ENCODE results near the gene HDAC11. TPM values are rescaled to one million over a fixed set of nuclear protein-coding genes. Genes with fewer than 3 reads are reported as not detected.
A peak's percentile ranks its signal among the peaks of the same experiment; 100 is the strongest.

The HDAC11 gene
- polyA plus RNA-seq, 3 donors from 2014 or later, result 5.3 to 8.2 (median 5.4) TPM

GRCh38 chr3:13460341-13460736 is 19.8 kb upstream of the HDAC11 start:
- Mint-ChIP-seq H3K4me1 (no peaks in the 10 kb centered on the region), H3K9me3 (peaks cover 0 to 1% (median 0%) of the 10 kb centered on the region in 6 donors), H3K27me3 (ENCODE audit: low read depth in 3 of 3) (peaks cover 0 to 5% (median 4%) of the 10 kb centered on the region in 3 donors), H3K4me3 (no peak overlapping the region), H3K36me3 (no peaks in the 10 kb centered on the region), H3K27ac (no peak overlapping the region)
- no peak for DNase-seq

DNA sequence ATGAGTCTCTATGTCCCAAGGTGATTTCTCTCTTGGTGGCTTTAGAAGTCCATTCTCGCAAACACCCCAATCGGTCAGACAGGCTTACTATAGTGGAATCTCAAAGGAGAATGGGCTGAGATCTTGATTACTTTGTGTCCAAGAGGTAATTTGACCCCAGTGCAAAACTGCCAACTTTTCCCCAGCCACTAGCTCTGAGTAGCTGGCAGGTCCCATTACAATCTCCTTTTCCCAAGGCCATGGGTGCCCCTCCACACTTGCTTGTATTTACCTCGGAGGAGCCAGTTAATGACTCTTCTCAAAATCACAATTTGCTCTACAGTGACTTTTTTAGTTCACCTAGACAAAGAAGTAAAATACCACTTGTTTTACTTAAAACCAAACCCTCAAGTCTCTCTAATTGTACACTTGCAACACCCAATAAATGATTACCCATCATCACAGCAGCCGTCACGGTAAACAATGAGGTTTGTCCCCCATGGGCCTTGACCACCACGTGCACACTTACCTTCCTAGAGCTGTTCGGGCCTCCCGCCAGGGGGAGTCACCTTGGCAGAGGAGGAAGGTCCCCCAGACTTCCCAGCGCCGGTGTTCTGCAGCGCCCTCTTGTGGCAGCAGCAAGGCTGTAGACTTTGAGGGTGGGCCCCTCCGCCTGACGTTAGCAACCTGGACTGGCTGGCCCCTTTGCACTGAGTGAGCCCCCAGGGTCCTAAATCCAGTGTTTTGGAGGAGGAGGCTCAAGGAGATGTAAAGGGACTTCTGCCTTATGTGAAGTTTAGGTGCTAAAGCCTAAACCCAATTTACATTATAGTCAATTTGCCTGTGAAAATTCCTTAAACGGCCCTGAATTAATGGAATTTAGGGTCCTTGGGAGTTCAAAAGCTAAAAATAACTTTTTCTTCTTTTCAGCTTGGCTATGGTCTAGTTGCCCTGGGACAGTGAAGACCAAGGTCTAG is 18.7 kb upstream of the HDAC11 start:
- H3K4me3 Mint-ChIP-seq, result no peak overlapping the region
- H3K4me1 Mint-ChIP-seq, result no peaks in the 10 kb centered on the region
- peak; percentile 52 to 54 (median 52) for DNase-seq
- peaks cover 0 to 1% (median 0%) of the 10 kb centered on the region in 6 donors for H3K9me3 Mint-ChIP-seq
- peak overlapping the region in 1 of 6 donors; percentile 28 for H3K27ac Mint-ChIP-seq
- H3K36me3 Mint-ChIP-seq, result no peaks in the 10 kb centered on the region
- peaks cover 2 to 5% (median 4%) of the 10 kb centered on the region in 3 donors for H3K27me3 Mint-ChIP-seq (ENCODE audit: low read depth in 3 of 3)

GRCh38 chr3:13462125-13462629 is 17.9 kb upstream of the HDAC11 start:
- Mint-ChIP-seq H3K9me3 (peaks cover 0 to 1% (median 0%) of the 10 kb centered on the region in 6 donors), H3K4me3 (no peak overlapping the region), H3K27ac (no peak overlapping the region), H3K36me3 (no peaks in the 10 kb centered on the region), H3K4me1 (no peaks in the 10 kb centered on the region), H3K27me3 (ENCODE audit: low read depth in 3 of 3) (peaks cover 3 to 5% (median 4%) of the 10 kb centered on the region in 3 donors)
- DNase-seq, result no peak

- peaks cover 0 to 1% (median 0%) of the 10 kb centered on the region in 6 donors for H3K9me3 Mint-ChIP-seq
- peaks cover 2 to 7% (median 5%) of the 10 kb centered on the region in 3 donors for H3K27me3 Mint-ChIP-seq (ENCODE audit: low read depth in 3 of 3)
- H3K4me3 Mint-ChIP-seq, result no peak overlapping the region
- no peak for DNase-seq
- H3K36me3 Mint-ChIP-seq, result no peaks in the 10 kb centered on the region
- H3K27ac Mint-ChIP-seq, result no peak overlapping the region
- no peaks in the 10 kb centered on the region for H3K4me1 Mint-ChIP-seq
Measured at GRCh38 chr3:13462822-13463221, 17.3 kb upstream of the HDAC11 start.

DNA sequence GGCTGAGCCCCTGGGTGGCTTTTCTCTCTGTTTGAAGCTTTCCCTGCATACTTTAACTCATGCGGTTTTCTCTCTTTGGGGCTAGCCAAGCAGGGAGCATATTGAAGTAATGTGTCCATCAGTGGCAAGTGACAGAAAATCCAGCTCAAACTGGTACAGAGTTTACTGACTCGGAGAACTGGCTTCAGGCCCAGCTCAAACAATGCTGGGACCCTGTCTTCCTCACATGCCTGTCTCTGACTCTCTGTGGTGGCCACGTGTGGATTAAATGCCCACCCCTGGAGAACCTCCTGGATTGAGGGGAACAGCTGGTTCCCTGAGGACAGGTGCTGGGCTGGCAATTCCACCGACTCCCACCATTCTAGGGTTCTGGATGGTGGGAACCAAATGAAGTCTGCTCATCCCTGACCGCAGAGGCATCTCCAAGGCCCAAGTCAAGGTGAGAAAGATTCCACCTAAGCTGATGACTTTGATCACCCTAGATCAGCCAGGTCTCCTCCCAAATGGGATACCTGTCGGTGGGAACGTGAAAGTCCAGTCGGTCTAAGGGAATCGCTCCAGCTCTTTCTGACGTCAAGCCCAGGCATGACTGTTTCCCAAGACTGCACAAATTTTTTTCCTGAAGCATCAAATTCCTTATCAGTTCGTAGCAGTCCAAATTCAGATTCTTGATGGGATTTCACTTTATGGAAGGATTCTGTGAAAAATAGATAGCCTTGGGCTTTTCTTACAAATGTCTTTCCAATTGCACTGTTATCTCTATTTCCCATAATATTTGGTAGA is 16.3 kb upstream of the HDAC11 start:
- no peaks in the 10 kb centered on the region for H3K4me1 Mint-ChIP-seq

GRCh38 chr3:13465236-13465873 is 14.8 kb upstream of the HDAC11 start:
- no peak overlapping the region for H3K27ac Mint-ChIP-seq
- peaks cover 4 to 7% (median 5%) of the 10 kb centered on the region in 3 donors for H3K27me3 Mint-ChIP-seq (ENCODE audit: low read depth in 3 of 3)
- H3K4me3 Mint-ChIP-seq, result no peak overlapping the region

More for the DNA sequence above, 16.3 kb upstream of the HDAC11 start:
- DNase-seq, result no peak
- Mint-ChIP-seq H3K27me3 (ENCODE audit: low read depth in 3 of 3) (peaks cover 5 to 7% (median 5%) of the 10 kb centered on the region in 3 donors), H3K27ac (no peak overlapping the region), H3K36me3 (no peaks in the 10 kb centered on the region), H3K4me3 (no peak overlapping the region), H3K9me3 (peaks cover 0 to 1% (median 0%) of the 10 kb centered on the region in 6 donors)

GRCh38 chr3:13466781-13467180 is 13.3 kb upstream of the HDAC11 start:
- Mint-ChIP-seq H3K27ac (no peak overlapping the region), H3K4me1 (no peaks in the 10 kb centered on the region)

More at GRCh38 chr3:13465236-13465873, 14.8 kb upstream of the HDAC11 start:
- no peak for DNase-seq
- Mint-ChIP-seq H3K36me3 (no peaks in the 10 kb centered on the region), H3K9me3 (peaks cover 0 to 1% (median 0%) of the 10 kb centered on the region in 6 donors), H3K4me1 (no peaks in the 10 kb centered on the region)

GRCh38 chr3:13470894-13471574 is 9.1 kb upstream of the HDAC11 start:
- peaks cover 0 to 5% (median 5%) of the 10 kb centered on the region in 3 donors for H3K27me3 Mint-ChIP-seq (ENCODE audit: low read depth in 3 of 3)
- no peaks in the 10 kb centered on the region for H3K9me3 Mint-ChIP-seq
- no peaks in the 10 kb centered on the region for H3K36me3 Mint-ChIP-seq
- H3K4me1 Mint-ChIP-seq, result no peaks in the 10 kb centered on the region
- no peak overlapping the region for H3K4me3 Mint-ChIP-seq
- no peak overlapping the region for H3K27ac Mint-ChIP-seq
- no peak for DNase-seq

More at GRCh38 chr3:13466781-13467180, 13.3 kb upstream of the HDAC11 start:
- Mint-ChIP-seq H3K27me3 (ENCODE audit: low read depth in 3 of 3) (peaks cover 0 to 7% (median 5%) of the 10 kb centered on the region in 3 donors), H3K36me3 (no peaks in the 10 kb centered on the region), H3K4me3 (no peak overlapping the region), H3K9me3 (peaks cover 0 to 1% (median 0%) of the 10 kb centered on the region in 6 donors)
- DNase-seq, result no peak

DNA sequence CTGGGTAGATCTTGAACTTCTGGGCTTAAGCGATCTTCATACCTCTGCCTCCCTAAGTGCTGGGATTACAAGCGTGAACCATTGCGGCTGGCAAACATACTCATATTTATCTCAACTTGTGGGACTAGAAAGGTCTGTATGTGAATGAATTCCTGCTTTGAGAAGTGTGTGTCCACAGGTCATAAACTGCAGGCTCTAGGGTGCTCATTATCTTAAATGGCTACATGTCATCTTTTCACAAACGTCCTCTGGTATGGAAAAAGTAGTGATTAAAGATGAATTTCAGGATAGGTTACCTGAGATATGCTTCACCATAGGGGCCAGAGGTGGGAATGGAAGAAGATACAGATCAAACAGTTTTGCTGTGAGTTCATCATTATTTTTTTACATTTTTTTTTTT is 7.8 kb upstream of the HDAC11 start:
- Mint-ChIP-seq H3K27ac (no peak overlapping the region), H3K4me1 (no peaks in the 10 kb centered on the region), H3K4me3 (no peak overlapping the region), H3K9me3 (no peaks in the 10 kb centered on the region), H3K27me3 (ENCODE audit: low read depth in 3 of 3) (peaks cover 3 to 5% (median 3%) of the 10 kb centered on the region in 3 donors), H3K36me3 (no peaks in the 10 kb centered on the region)
- no peak for DNase-seq

- Mint-ChIP-seq H3K27me3 (ENCODE audit: low read depth in 3 of 3) (peaks cover 0 to 3% (median 2%) of the 10 kb centered on the region in 3 donors), H3K9me3 (no peaks in the 10 kb centered on the region), H3K4me3 (no peak overlapping the region), H3K27ac (no peak overlapping the region), H3K36me3 (no peaks in the 10 kb centered on the region), H3K4me1 (peaks cover 0 to under 1% of the 10 kb centered on the region in 2 donors)
- no peak for DNase-seq
Measured at GRCh38 chr3:13473020-13473419, 7.1 kb upstream of the HDAC11 start.

DNA sequence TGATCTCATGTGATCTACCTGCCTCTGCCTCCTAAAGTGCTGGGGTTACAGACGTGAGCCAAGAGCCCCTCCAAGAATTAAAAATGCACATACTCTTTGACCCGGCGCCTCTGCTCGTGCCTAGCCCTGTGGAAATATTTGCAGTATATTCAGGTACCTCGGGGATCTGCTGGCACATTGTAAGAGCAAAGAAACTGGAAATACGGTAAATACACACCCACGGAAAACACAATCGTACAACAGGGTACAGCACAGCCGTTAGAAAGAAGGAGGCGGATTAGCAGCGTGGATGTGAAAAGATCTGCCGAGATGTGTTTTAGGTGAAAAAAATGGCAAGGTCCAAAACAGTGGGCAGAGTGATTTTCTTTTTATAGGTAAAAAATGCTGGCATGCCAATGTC is 6.1 kb upstream of the HDAC11 start:
- no peak overlapping the region for H3K4me3 Mint-ChIP-seq
- H3K36me3 Mint-ChIP-seq, result no peaks in the 10 kb centered on the region
- no peaks in the 10 kb centered on the region for H3K9me3 Mint-ChIP-seq
- peak overlapping the region in 1 of 6 donors; percentile 47 for H3K27ac Mint-ChIP-seq
- peaks cover 0 to 5% of the 10 kb centered on the region in 2 donors for H3K4me1 Mint-ChIP-seq
- H3K27me3 Mint-ChIP-seq (ENCODE audit: low read depth in 3 of 3), result peaks cover 0 to 3% (median 2%) of the 10 kb centered on the region in 3 donors
- no peak for DNase-seq

DNA sequence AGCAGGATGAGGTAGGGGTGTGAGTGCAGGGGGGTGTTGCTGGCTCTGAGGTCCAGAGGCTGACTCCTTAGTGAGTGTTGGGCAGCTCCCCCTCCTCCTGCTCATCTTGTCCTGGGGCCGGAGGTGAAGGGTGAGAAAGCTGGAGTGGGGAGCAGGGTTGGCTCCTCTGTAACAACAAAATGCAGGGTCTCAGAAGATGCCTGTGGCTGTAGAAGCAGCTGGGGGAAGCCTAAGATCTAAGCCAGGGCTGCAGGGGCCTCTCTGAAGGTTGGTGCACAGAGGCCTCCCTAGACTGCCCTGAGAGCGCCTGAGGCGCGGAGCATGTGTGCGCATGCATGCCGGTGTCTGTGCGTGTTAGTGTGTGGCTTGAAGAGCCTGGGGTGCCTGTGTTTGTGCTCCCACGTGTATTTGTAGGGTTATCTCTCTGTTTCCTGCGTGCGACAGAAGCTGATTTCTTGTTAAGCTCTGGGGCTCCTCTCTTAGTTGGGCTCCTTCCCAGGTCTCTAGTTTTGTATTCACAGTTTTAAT is 5.3 kb upstream of the HDAC11 start:
- no peak overlapping the region for H3K27ac Mint-ChIP-seq
- peaks cover 0 to 5% (median 3%) of the 10 kb centered on the region in 3 donors for H3K27me3 Mint-ChIP-seq (ENCODE audit: low read depth in 3 of 3)
- H3K36me3 Mint-ChIP-seq, result no peaks in the 10 kb centered on the region
- peaks cover 0 to 8% of the 10 kb centered on the region in 2 donors for H3K4me1 Mint-ChIP-seq
- H3K4me3 Mint-ChIP-seq, result no peak overlapping the region
- H3K9me3 Mint-ChIP-seq, result no peaks in the 10 kb centered on the region
- no peak for DNase-seq

Measured in immature natural killer cell (primary cell).